Tibial nerve (tissue), 4 donors: ENCODE data around the gene KCNK17. TPM values are rescaled to one million over a fixed set of nuclear protein-coding genes. Genes with fewer than 3 reads are reported as not detected.
A peak's percentile ranks its signal among the peaks of the same experiment; 100 is the strongest.

Experiments
- DNase-seq, 2 donors: peaks; one replicate each; pipeline ENCODE4 v3.0.0-alpha.2; 2019; ENCODE audit warnings: low spot score in 2 of 2
- H3K27ac ChIP-seq, 4 donors: fragments of 200-600 bp; sonication (generic) in 3 of 4; one replicate each; pipeline ENCODE4 v1.5.1; 2017 to 2019; ENCODE audit warnings: mild to moderate bottlenecking in 1 of 4
- H3K27me3 ChIP-seq, 2 donors: fragments of 200-600 bp; sonication (generic) in 1 of 2; one replicate each; pipeline versions ENCODE4 v1.5.1 to v1.6.0; 2017 to 2019
- H3K36me3 ChIP-seq, 3 donors: fragments of 200-600 bp; sonication (generic); one replicate each; pipeline ENCODE4 v1.5.1; 2018 to 2019
- H3K4me1 ChIP-seq, 4 donors: fragments of 200-600 bp; sonication (generic) in 3 of 4; one replicate each; pipeline ENCODE4 v1.5.1; 2017 to 2019
- H3K4me3 ChIP-seq, 4 donors: fragments of 200-600 bp; sonication (generic) in 3 of 4; one replicate each; pipeline ENCODE4 v1.5.1; 2017 to 2019; ENCODE audit warnings: mild to moderate bottlenecking in 1 of 4, moderate library complexity in 1 of 4
- H3K9me3 ChIP-seq, 4 donors: fragments of 200-600 bp; sonication (generic) in 3 of 4; one replicate each; pipeline ENCODE4 v1.5.1; 2017 to 2019
- CTCF ChIP-seq, 5 experiments: fragments of 200-600 bp in 3 of 5; fragments of 450-650 bp in 2 of 5; sonication (generic) in 3 of 5; IDR thresholded peaks; one replicate each; pipeline ENCODE4 v1.5.1; 2016 to 2019; ENCODE audit warnings: antibody characterized with exemption in 5 of 5, mild to moderate bottlenecking in 3 of 5, moderate library complexity in 2 of 5
- EP300 ChIP-seq, 2 donors: sonication (generic); formaldehyde crosslinking; IDR thresholded peaks; one replicate each; pipeline ENCODE4 v1.6.1; 2017; ENCODE audit warnings: antibody characterized with exemption in 2 of 2, mild to moderate bottlenecking in 1 of 2
- POLR2A ChIP-seq, 2 donors: fragments of 450-650 bp; IDR thresholded peaks; one replicate each; pipeline ENCODE4 v1.6.1; 2017; ENCODE audit warnings: antibody characterized with exemption in 2 of 2, mild to moderate bottlenecking in 2 of 2, moderate library complexity in 2 of 2
- WGBS, 2 donors: methylation state at CpG; one replicate each; pipeline ENCODE4 v1.1.5; 2018; 5-methylcytosine and 5-hydroxymethylcytosine counted together
- total RNA-seq, 4 donors: library from RNA; depleted of rRNA; stranded (reverse); fragments of >200 nt; gene quantifications; one replicate each; pipeline ENCODE4 v1.1.0, GENCODE V29; 2016

Gene KCNK17
- total RNA-seq, 4 donors from 2014 or later = 1.1 to 1.7 TPM; not detected in 2

- TF ChIP-seq CTCF (IDR thresholded peaks at IDR 0.05) (no peak), EP300 (IDR thresholded peaks at IDR 0.05) (no peak), POLR2A (IDR thresholded peaks at IDR 0.05) (no peak)
Observed at GRCh38 chr6:39327507-39327906, 13.3 kb upstream of the KCNK17 start.

DNA sequence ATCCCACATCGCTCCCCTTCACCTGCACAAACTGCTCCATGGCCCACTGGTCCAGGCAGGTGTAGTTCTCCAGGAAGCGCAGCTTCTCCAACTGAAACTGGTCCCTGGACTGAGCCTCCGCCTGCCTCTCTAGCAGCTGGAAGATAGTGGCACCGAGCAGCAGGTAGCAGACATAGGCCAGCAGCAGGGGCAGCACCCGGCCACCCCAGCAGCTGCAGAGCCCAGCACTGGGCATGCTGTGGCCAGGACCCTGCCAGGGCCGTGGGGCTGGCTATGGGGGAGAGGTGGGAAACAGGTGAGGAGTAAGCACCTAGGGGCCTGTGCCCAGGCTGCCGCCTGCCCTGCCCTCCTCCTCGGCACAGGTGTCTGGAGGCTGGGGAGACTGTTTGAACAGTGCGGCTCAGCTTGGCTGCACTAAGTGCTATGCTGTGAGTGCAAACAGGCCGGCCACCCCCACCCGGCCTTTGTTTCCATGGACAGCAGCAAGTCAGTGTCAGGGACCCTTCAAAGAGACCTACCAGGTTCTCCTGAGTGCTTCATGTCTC is 8.2 kb upstream of the KCNK17 start, which contains the start of gene KCNK16:
Gene KCNK16 (minus strand): TSS at position 397 of the 545 bp plus-strand sequence. CDS start 162 bp downstream, at position 235.
- no peaks in the 10 kb centered on the region for H3K36me3 ChIP-seq
- no peak for TF ChIP-seq CTCF (IDR thresholded peaks at IDR 0.05)
- TF ChIP-seq POLR2A (IDR thresholded peaks at IDR 0.05) = no peak
- TF ChIP-seq EP300 (IDR thresholded peaks at IDR 0.05) = no peak
- no peak within 1 kb of the TSS for H3K4me3 ChIP-seq
- H3K9me3 ChIP-seq = no peaks in the 10 kb centered on the region
- no peak for DNase-seq
- no peak within 1 kb of the TSS for H3K27ac ChIP-seq
- no peaks in the 10 kb centered on the region for H3K4me1 ChIP-seq
- 80 to 96% methylated on average over 11 of the region's 11 CpGs for WGBS, 2 donors
- no peaks in the 10 kb centered on the region for H3K27me3 ChIP-seq

More at GRCh38 chr6:39327507-39327906, 13.3 kb upstream of the KCNK17 start:
- H3K9me3 ChIP-seq = no peaks in the 10 kb centered on the region
- no peak overlapping the region for H3K4me3 ChIP-seq
- no peaks in the 10 kb centered on the region for H3K36me3 ChIP-seq
- no peak for DNase-seq
- 63 to 70% methylated on average over 5 of the region's 5 CpGs for WGBS, 2 donors
- H3K27ac ChIP-seq = no peak overlapping the region
- no peaks in the 10 kb centered on the region for H3K27me3 ChIP-seq
- no peaks in the 10 kb centered on the region for H3K4me1 ChIP-seq

GRCh38 chr6:39321761-39322160 is 7.5 kb upstream of the KCNK17 start:
- H3K27ac ChIP-seq = no peak overlapping the region
- no peaks in the 10 kb centered on the region for H3K9me3 ChIP-seq
- H3K4me1 ChIP-seq = no peaks in the 10 kb centered on the region
- no peaks in the 10 kb centered on the region for H3K27me3 ChIP-seq
- H3K4me3 ChIP-seq = no peak overlapping the region
- 70 to 74% methylated on average over 5 of the region's 5 CpGs for WGBS, 2 donors
- H3K36me3 ChIP-seq = no peaks in the 10 kb centered on the region
- no peak for DNase-seq
- TF ChIP-seq CTCF (IDR thresholded peaks at IDR 0.05) (no peak), POLR2A (IDR thresholded peaks at IDR 0.05) (no peak), EP300 (IDR thresholded peaks at IDR 0.05) (no peak)

- no peak for DNase-seq
- TF ChIP-seq EP300 (IDR thresholded peaks at IDR 0.05) (no peak), POLR2A (IDR thresholded peaks at IDR 0.05) (no peak), CTCF (IDR thresholded peaks at IDR 0.05) (no peak)
Observed at GRCh38 chr6:39320363-39320984, 6.3 kb upstream of the KCNK17 start.

GRCh38 chr6:39319621-39320362 is 5.6 kb upstream of the KCNK17 start:
- Histone ChIP-seq H3K27ac (peak overlapping the region in 1 of 4 donors; percentile 18), H3K4me1 (no peaks in the 10 kb centered on the region), H3K4me3 (no peak overlapping the region), H3K27me3 (peaks cover 0 to 14% of the 10 kb centered on the region in 2 donors), H3K9me3 (no peaks in the 10 kb centered on the region), H3K36me3 (no peaks in the 10 kb centered on the region)
- TF ChIP-seq CTCF (IDR thresholded peaks at IDR 0.05) (no peak), EP300 (IDR thresholded peaks at IDR 0.05) (no peak), POLR2A (IDR thresholded peaks at IDR 0.05) (no peak)
- DNase-seq = no peak
- WGBS, 2 donors = 66 to 68% methylated on average over 13 of the region's 13 CpGs

More at GRCh38 chr6:39320363-39320984, 6.3 kb upstream of the KCNK17 start:
- no peak overlapping the region for H3K4me3 ChIP-seq
- peaks cover 0 to 7% of the 10 kb centered on the region in 2 donors for H3K27me3 ChIP-seq
- no peaks in the 10 kb centered on the region for H3K36me3 ChIP-seq
- H3K9me3 ChIP-seq = no peaks in the 10 kb centered on the region
- peak overlapping the region in 1 of 4 donors; percentile 18 for H3K27ac ChIP-seq
- H3K4me1 ChIP-seq = no peaks in the 10 kb centered on the region
- WGBS, 2 donors = 74 to 80% methylated on average over 10 of the region's 10 CpGs
